Measurements from ENCODE around the gene SLC7A8.

Gene SLC7A8

DNA sequence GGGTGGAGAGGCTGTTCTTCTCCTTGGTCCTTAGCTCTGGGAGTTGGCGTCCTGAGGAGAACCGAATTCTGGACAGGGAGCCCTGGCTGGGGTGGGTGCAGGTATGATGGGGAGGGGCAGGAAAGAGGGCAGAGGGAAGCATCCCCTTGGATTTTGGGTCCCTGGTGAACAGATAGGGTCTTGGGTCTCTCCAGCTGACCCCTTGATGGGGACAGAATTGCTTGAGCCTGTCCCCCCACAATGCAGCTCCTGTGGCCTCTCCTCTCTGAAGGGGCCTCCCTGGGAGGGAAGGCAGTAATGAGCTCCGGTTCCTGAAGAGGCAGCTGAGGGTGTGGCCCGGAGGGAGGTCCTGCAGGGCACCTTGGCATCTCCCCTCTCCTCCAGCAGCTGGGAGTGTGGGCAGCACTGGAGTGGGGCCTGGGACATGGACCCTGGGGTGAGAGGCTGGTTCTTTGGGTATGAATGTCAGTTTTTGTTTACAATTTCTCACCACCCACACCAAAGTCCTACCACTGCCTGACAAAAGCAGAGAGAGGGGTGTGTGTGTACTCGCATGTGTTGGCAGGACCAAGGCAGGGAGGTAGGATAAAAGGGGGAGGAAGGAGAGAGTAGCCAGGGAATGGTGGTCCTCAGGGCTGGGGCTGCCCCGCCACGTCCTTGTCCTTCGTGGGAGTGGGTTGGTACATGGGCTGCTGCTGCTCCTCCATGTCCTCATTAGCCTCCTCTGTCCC is 56.7 kb downstream of the SLC7A8 start:
- DNase-seq = no peak

DNA sequence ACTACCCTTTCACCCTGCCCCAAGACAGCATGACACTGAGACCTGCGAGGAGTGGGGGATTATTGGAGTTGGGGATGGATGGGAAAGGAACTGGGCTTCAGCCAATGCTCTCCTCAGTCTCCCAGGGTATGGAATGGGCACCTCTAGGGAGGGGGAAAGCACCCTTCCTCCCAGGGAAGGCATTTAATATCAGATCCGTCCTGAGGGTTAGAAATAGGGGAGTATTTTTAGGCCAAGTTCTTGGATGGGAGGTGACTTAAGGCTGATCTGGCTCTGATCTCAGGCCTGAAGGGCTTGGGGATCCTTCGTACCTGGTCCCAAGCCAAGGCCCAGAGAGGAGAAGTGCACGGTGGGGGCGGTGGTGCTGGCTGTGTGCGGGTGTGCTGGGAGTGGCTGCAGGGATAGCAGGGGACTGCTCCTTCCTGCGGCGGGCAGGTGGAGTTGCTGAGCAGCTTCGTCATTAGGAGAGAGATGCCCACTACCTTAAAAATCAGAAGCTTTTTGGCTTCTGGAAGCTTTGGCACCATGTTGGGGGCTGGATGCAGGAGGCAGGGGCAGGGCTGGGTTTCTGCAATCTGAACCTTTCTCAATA is 57.4 kb downstream of the SLC7A8 start:
- Histone ChIP-seq H3K27ac (no peak overlapping the region), H3K36me3 (replicated peaks) (no peaks in the 10 kb centered on the region), H3K27me3 (replicated peaks) (no peaks in the 10 kb centered on the region), H3K4me3 (ENCODE audit: low read depth, low read length) (no peak overlapping the region)
- in situ Hi-C loops (cut with HindIII; ENCODE audit: low pct_ligation_motif_present, low sequenced_read_pairs) = no loop called here
- no peak for DNase-seq
- TF ChIP-seq CTCF (IDR thresholded peaks at IDR 0.05; ENCODE audit: low read depth, low read length, missing control alignments) = no peak

More for the DNA sequence above, 56.7 kb downstream of the SLC7A8 start:
- no peaks in the 10 kb centered on the region for H3K27me3 ChIP-seq (replicated peaks)
- in situ Hi-C loops (cut with HindIII; ENCODE audit: low pct_ligation_motif_present, low sequenced_read_pairs) = no loop called here
- H3K27ac ChIP-seq = no peak overlapping the region
- no peaks in the 10 kb centered on the region for H3K36me3 ChIP-seq (replicated peaks)
- no peak overlapping the region for H3K4me3 ChIP-seq (ENCODE audit: low read depth, low read length)
- TF ChIP-seq CTCF (IDR thresholded peaks at IDR 0.05; ENCODE audit: low read depth, low read length, missing control alignments) = no peak

- H3K27ac ChIP-seq = no peak overlapping the region
- H3K36me3 ChIP-seq (replicated peaks) = no peaks in the 10 kb centered on the region
- in situ Hi-C loops (cut with HindIII; ENCODE audit: low pct_ligation_motif_present, low sequenced_read_pairs) = no loop called here
- DNase-seq = no peak
- H3K4me3 ChIP-seq (ENCODE audit: low read depth, low read length) = no peak overlapping the region
- no peak for TF ChIP-seq CTCF (IDR thresholded peaks at IDR 0.05; ENCODE audit: low read depth, low read length, missing control alignments)
- H3K27me3 ChIP-seq (replicated peaks) = no peaks in the 10 kb centered on the region
Measured at GRCh38 chr14:23125011-23125410, 58.4 kb downstream of the SLC7A8 start.

DNA sequence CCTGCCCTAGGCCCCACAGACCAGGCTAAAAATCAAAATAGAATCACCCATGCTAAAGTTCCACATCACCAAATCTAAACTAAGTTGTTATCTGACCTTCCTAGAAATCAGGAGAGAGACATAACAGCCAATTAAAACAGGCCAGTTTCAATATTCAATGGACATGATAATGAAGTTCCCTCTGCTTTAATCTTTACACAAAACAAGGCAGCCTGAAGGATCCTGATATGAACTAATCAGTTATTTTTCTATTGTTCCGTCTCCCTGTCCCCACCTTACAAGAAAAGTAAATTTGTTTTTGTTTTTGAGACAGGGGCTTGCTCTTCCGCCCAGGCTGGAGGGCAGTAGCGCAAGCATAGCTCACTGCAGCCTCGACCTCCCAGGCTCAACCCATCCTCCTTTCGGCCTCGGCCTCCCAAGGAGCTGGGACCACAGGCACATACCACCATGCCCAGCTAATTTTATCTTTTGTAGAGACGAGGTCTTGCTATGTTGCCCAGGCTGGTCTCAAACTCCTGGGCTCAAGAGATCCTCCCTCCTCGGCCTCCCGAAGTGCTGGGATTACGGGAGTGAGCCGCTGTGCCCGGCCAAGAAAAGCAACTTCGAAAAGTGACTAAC is 59.0 kb downstream of the SLC7A8 start:
- in situ Hi-C loops (cut with HindIII; ENCODE audit: low pct_ligation_motif_present, low sequenced_read_pairs) = no loop called here
- TF ChIP-seq CTCF (IDR thresholded peaks at IDR 0.05; ENCODE audit: low read depth, low read length, missing control alignments) = no peak
- no peak for DNase-seq
- Histone ChIP-seq H3K4me3 (ENCODE audit: low read depth, low read length) (no peak overlapping the region), H3K36me3 (replicated peaks) (no peaks in the 10 kb centered on the region), H3K27ac (no peak overlapping the region), H3K27me3 (replicated peaks) (no peaks in the 10 kb centered on the region)

DNA sequence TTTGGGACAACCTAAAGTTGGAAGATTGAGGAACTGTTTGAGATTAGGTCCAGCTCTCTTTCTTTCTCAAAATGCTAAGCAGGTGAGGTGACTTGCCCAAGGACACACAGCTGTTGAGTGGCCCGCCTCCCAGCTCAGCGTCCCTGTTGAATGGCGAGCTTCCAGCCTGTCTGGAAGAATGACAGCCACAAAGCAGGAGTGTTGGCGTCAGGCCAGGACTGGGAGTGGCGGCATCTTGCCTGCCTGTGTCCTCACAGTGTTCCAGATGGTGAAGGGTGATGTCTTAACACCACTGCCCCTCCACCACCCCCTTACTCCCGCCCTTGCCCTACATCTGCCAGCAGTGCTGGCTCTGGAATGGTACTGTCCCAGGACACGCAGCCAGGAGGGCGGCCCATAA is 60.0 kb downstream of the SLC7A8 start:
- no peak overlapping the region for H3K27ac ChIP-seq
- no peak overlapping the region for H3K4me3 ChIP-seq (ENCODE audit: low read depth, low read length)
- in situ Hi-C loops (cut with HindIII; ENCODE audit: low pct_ligation_motif_present, low sequenced_read_pairs) = no loop called here
- no peaks in the 10 kb centered on the region for H3K27me3 ChIP-seq (replicated peaks)
- H3K36me3 ChIP-seq (replicated peaks) = no peaks in the 10 kb centered on the region
- no peak for DNase-seq
- no peak for TF ChIP-seq CTCF (IDR thresholded peaks at IDR 0.05; ENCODE audit: low read depth, low read length, missing control alignments)
